ENCODE results near the gene MPC2. TPM values are rescaled to one million over a fixed set of nuclear protein-coding genes. Genes with fewer than 3 reads are reported as not detected.

MPC2 gene
- total RNA-seq, 1 experiment from 2014 or later, result 159 TPM

GRCh38 chr1:167935216-167936067, 1.4 kb downstream of the MPC2 start:
- ChIA-PET POLR2A (interaction anchor here (0.6 to 1.9 kb wide), 9 partner anchors 8 to 221 kb away, joined by 3 to 19 read pairs (median 4); no protein-coding TSS in a partner anchor), CTCF (interaction anchor here (1.2 to 3.4 kb wide), 3 partner anchors 8 to 147 kb away, joined by 5 to 15 read pairs (median 6); no protein-coding TSS in a partner anchor)
- Histone ChIP-seq H3K4me3 (ENCODE audit: low read depth, low read length) (peak overlapping the region; percentile 66), H3K36me3 (ENCODE audit: control insufficient read depth, insufficient read depth, low read length) (0 out of 2 replicates have a peak, but pooled peaks cover 1% of the 10 kb centered on the region), H3K4me1 (peaks cover 18% of the 10 kb centered on the region), H3K27me3 (replicated peaks; ENCODE audit: control insufficient read depth, insufficient read depth, low read length) (no peaks in the 10 kb centered on the region), H3K9me3 (no peaks in the 10 kb centered on the region)
- Mint-ChIP-seq H3K4me1 (ENCODE audit: low read depth, unreplicated experiment) (peaks cover 6% of the 10 kb centered on the region), H3K9me3 (ENCODE audit: unreplicated experiment) (no peaks in the 10 kb centered on the region), H3K27me3 (ENCODE audit: insufficient read depth, unreplicated experiment) (no peaks in the 10 kb centered on the region), H3K4me3 (ENCODE audit: unreplicated experiment) (peak overlapping the region; percentile 82), H3K36me3 (ENCODE audit: insufficient read depth, unreplicated experiment) (peaks cover 20% of the 10 kb centered on the region), H3K27ac (ENCODE audit: unreplicated experiment) (peak overlapping the region; percentile 86)
- BruUV-seq (replicated peaks), result TSS peak; percentile 33
- no peak for TF ChIP-seq CTCF (IDR thresholded peaks at IDR 0.05; ENCODE audit: insufficient read depth in 1 of 2, low read depth in 1 of 2, low read length in 1 of 2, severe bottlenecking in 1 of 2, unreplicated experiment in 1 of 2)
- peak; percentile 44 to 47 for DNase-seq
- intact Hi-C loops (cut with micrococcal nuclease; ENCODE audit: unreplicated experiment), result loop anchor here (1.0 to 10.0 kb wide), 6 partner anchors 8 to 715 kb away; partner anchors contain the start of gene POU2F1

GRCh38 chr1:167934426-167935215, 2.3 kb downstream of the MPC2 start:
- ChIA-PET POLR2A (interaction anchor here (0.5 to 0.6 kb wide), 3 partner anchors 125 to 377 kb away, joined by 3 to 4 read pairs (median 4); no protein-coding TSS in a partner anchor), CTCF (interaction anchor here (3.4 kb wide), 1 partner anchor 148 kb away, joined by 15 read pairs; no protein-coding TSS in a partner anchor)
- Mint-ChIP-seq H3K27me3 (ENCODE audit: insufficient read depth, unreplicated experiment) (no peaks in the 10 kb centered on the region), H3K27ac (ENCODE audit: unreplicated experiment) (peak overlapping the region; percentile 86), H3K4me1 (ENCODE audit: low read depth, unreplicated experiment) (peaks cover 11% of the 10 kb centered on the region), H3K9me3 (ENCODE audit: unreplicated experiment) (no peaks in the 10 kb centered on the region), H3K36me3 (ENCODE audit: insufficient read depth, unreplicated experiment) (peaks cover 20% of the 10 kb centered on the region), H3K4me3 (ENCODE audit: unreplicated experiment) (peak overlapping the region; percentile 82)
- no peaks in the 10 kb centered on the region for H3K36me3 ChIP-seq (ENCODE audit: control insufficient read depth, insufficient read depth, low read length)
- no peak for DNase-seq
- no TSS peak for BruUV-seq (replicated peaks)
- intact Hi-C loops (cut with micrococcal nuclease; ENCODE audit: unreplicated experiment), result loop anchor here (1.0 to 10.0 kb wide), 3 partner anchors 17 to 210 kb away; no protein-coding TSS in a partner anchor
- H3K4me1 ChIP-seq, result peaks cover 26% of the 10 kb centered on the region
- H3K4me3 ChIP-seq (ENCODE audit: low read depth, low read length), result peak overlapping the region; percentile 66
- no peak for TF ChIP-seq CTCF (IDR thresholded peaks at IDR 0.05; ENCODE audit: insufficient read depth in 1 of 2, low read depth in 1 of 2, low read length in 1 of 2, severe bottlenecking in 1 of 2, unreplicated experiment in 1 of 2)
- no peaks in the 10 kb centered on the region for H3K27me3 ChIP-seq (replicated peaks; ENCODE audit: control insufficient read depth, insufficient read depth, low read length)
- no peaks in the 10 kb centered on the region for H3K9me3 ChIP-seq

GRCh38 chr1:167933788-167934187, 3.1 kb downstream of the MPC2 start:
- CTCF ChIA-PET, result no interaction called here
- Mint-ChIP-seq H3K9me3 (ENCODE audit: unreplicated experiment) (no peaks in the 10 kb centered on the region), H3K27me3 (ENCODE audit: insufficient read depth, unreplicated experiment) (no peaks in the 10 kb centered on the region), H3K27ac (ENCODE audit: unreplicated experiment) (no peak overlapping the region), H3K4me1 (ENCODE audit: low read depth, unreplicated experiment) (peaks cover 13% of the 10 kb centered on the region), H3K4me3 (ENCODE audit: unreplicated experiment) (peak overlapping the region; percentile 82), H3K36me3 (ENCODE audit: insufficient read depth, unreplicated experiment) (peaks cover 20% of the 10 kb centered on the region)
- Histone ChIP-seq H3K4me3 (ENCODE audit: low read depth, low read length) (peak overlapping the region; percentile 66), H3K9me3 (no peaks in the 10 kb centered on the region), H3K27me3 (replicated peaks; ENCODE audit: control insufficient read depth, insufficient read depth, low read length) (no peaks in the 10 kb centered on the region), H3K4me1 (peaks cover 34% of the 10 kb centered on the region), H3K36me3 (ENCODE audit: control insufficient read depth, insufficient read depth, low read length) (no peaks in the 10 kb centered on the region)
- BruUV-seq (replicated peaks), result no TSS peak
- intact Hi-C loops (cut with micrococcal nuclease; ENCODE audit: unreplicated experiment), result loop anchor here (10.0 kb wide), 1 partner anchor 211 kb away; no protein-coding TSS in a partner anchor
- POLR2A ChIA-PET, result interaction anchor here (0.6 kb wide), 2 partner anchors 126 to 302 kb away, joined by 3 to 4 read pairs; no protein-coding TSS in a partner anchor
- no peak for DNase-seq
- no peak for TF ChIP-seq CTCF (IDR thresholded peaks at IDR 0.05; ENCODE audit: insufficient read depth in 1 of 2, low read depth in 1 of 2, low read length in 1 of 2, severe bottlenecking in 1 of 2, unreplicated experiment in 1 of 2)

All from Caco-2 (cell line).